Thoracic aorta (tissue), 2 donors: ENCODE data around the gene METTL1. TPM values are rescaled to one million over a fixed set of nuclear protein-coding genes. Genes with fewer than 3 reads are reported as not detected.

Source experiments
- ATAC-seq: fragments of 150-250 bp; one replicate; pipeline ENCODE4 v1.8.0; 2017; ENCODE audit warnings: low read depth; ENCODE audit not compliant: insufficient number of reproducible peaks, low FRiP score
- DNase-seq: peaks from one replicate; pipeline ENCODE4 v3.0.0-alpha.2; 2020; ENCODE audit warnings: low spot score
- H3K27ac ChIP-seq, 2 donors: fragments of 200-600 bp; sonication (generic); 1 replicate in 1 of 2; 2 replicates in 1 of 2; pipeline ENCODE4 v1.5.1; 2016; ENCODE audit warnings: mild to moderate bottlenecking in 2 of 2, moderate library complexity in 2 of 2
- H3K27me3 ChIP-seq: fragments of 200-600 bp; sonication (generic); replicated peaks from 2 replicates; pipeline ENCODE4 v1.6.0; 2016; ENCODE audit warnings: mild to moderate bottlenecking; ENCODE audit not compliant: insufficient read depth
- H3K36me3 ChIP-seq: fragments of 200-600 bp; sonication (generic); one replicate; pipeline ENCODE4 v1.5.1; 2016
- H3K4me1 ChIP-seq, 2 donors: fragments of 200-600 bp; sonication (generic); 1 replicate in 1 of 2; 2 replicates in 1 of 2; pipeline versions ENCODE4 v1.5.1 to v1.6.0; 2016; ENCODE audit warnings: low read depth in 2 of 2, mild to moderate bottlenecking in 1 of 2; ENCODE audit not compliant: control insufficient read depth in 1 of 2
- H3K4me3 ChIP-seq: fragments of 200-600 bp; sonication (generic); 2 replicates; pipeline ENCODE4 v1.5.1; 2016; ENCODE audit warnings: mild to moderate bottlenecking
- H3K9me3 ChIP-seq: fragments of 200-600 bp; sonication (generic); 2 replicates; pipeline ENCODE4 v1.5.1; 2016
- CTCF ChIP-seq: fragments of 200-600 bp; sonication (generic); IDR thresholded peaks from one replicate; pipeline ENCODE4 v1.5.1; 2019; ENCODE audit warnings: antibody characterized with exemption
- total RNA-seq, 2 donors: library from RNA; depleted of rRNA; stranded (reverse); fragments of >200 nt; gene quantifications; one replicate each; pipeline versions ENCODE4 v1.1.0 to v1.2.3, GENCODE V29; 2016

The METTL1 gene
- total RNA-seq, 2 donors from 2014 or later: 10.4 to 13.5 TPM

- no peaks in the 10 kb centered on the region for H3K27me3 ChIP-seq
- H3K27ac ChIP-seq: peak within 1 kb of the TSS; percentile 35 to 53
- H3K9me3 ChIP-seq: no peaks in the 10 kb centered on the region
- DNase-seq (peak; percentile 88), ATAC-seq (peak; percentile 70)
- peaks cover 16% of the 10 kb centered on the region for H3K36me3 ChIP-seq
- TF ChIP-seq CTCF: peak; percentile 89
- peaks cover 12 to 17% of the 10 kb centered on the region in 2 donors for H3K4me1 ChIP-seq
- H3K4me3 ChIP-seq: peak within 1 kb of the TSS; percentile 98
Observed at GRCh38 chr12:57782608-57783465, 10.9 kb upstream of the METTL1 start, which contains the start of gene TSFM. Gene TSFM, plus strand, starts transcription at chr12:57782787. Its CDS starts 15 bp downstream, at chr12:57782802.

GRCh38 chr12:57782243-57782607 is 10.3 kb upstream of the METTL1 start:
- DNase-seq: no peak

GRCh38 chr12:57781801-57782200 is 9.9 kb upstream of the METTL1 start:
- Histone ChIP-seq H3K36me3 (peaks cover 9% of the 10 kb centered on the region), H3K27ac (peak overlapping the region in 1 of 2 donors; percentile 1), H3K27me3 (no peaks in the 10 kb centered on the region), H3K4me3 (no peak overlapping the region), H3K9me3 (no peaks in the 10 kb centered on the region), H3K4me1 (peaks cover 12 to 17% of the 10 kb centered on the region in 2 donors)
- no peak for TF ChIP-seq CTCF
- DNase-seq (no peak), ATAC-seq (no peak)

More at GRCh38 chr12:57782243-57782607, 10.3 kb upstream of the METTL1 start:
- H3K27ac ChIP-seq: no peak overlapping the region
- H3K9me3 ChIP-seq: no peaks in the 10 kb centered on the region
- peaks cover 12 to 17% of the 10 kb centered on the region in 2 donors for H3K4me1 ChIP-seq
- H3K27me3 ChIP-seq: no peaks in the 10 kb centered on the region
- TF ChIP-seq CTCF: no peak
- peak overlapping the region; percentile 98 for H3K4me3 ChIP-seq
- peaks cover 10% of the 10 kb centered on the region for H3K36me3 ChIP-seq
- no peak for ATAC-seq

GRCh38 chr12:57781244-57781643 is 9.3 kb upstream of the METTL1 start:
- Histone ChIP-seq H3K36me3 (peaks cover 7% of the 10 kb centered on the region), H3K27me3 (no peaks in the 10 kb centered on the region), H3K9me3 (no peaks in the 10 kb centered on the region), H3K4me1 (peaks cover 12 to 17% of the 10 kb centered on the region in 2 donors), H3K27ac (peak overlapping the region in 1 of 2 donors; percentile 1), H3K4me3 (no peak overlapping the region)
- DNase-seq (no peak), ATAC-seq (no peak)
- TF ChIP-seq CTCF: no peak

GRCh38 chr12:57780284-57780897 is 8.5 kb upstream of the METTL1 start:
- Histone ChIP-seq H3K4me3 (no peak overlapping the region), H3K27me3 (no peaks in the 10 kb centered on the region), H3K4me1 (peaks cover 12 to 17% of the 10 kb centered on the region in 2 donors), H3K27ac (no peak overlapping the region), H3K36me3 (peaks cover 8% of the 10 kb centered on the region), H3K9me3 (no peaks in the 10 kb centered on the region)
- no peak for TF ChIP-seq CTCF
- DNase-seq (no peak), ATAC-seq (no peak)
